Measurements from ENCODE around the gene CYSLTR2.

The CYSLTR2 gene

GRCh38 chr13:48624016-48624415, 29.7 kb upstream of the CYSLTR2 start:
- Histone ChIP-seq H2AFZ (ENCODE audit: low read depth) (no peak overlapping the region), H3K9ac (no peak overlapping the region), H3K4me2 (no peak overlapping the region), H3K4me1 (ENCODE audit: low read depth, poor library complexity, severe bottlenecking) (no peaks in the 10 kb centered on the region), H3K27ac (no peak overlapping the region), H3K79me2 (ENCODE audit: insufficient read depth, low read depth) (no peaks in the 10 kb centered on the region), H3K36me3 (ENCODE audit: insufficient read depth) (no peaks in the 10 kb centered on the region), H4K20me1 (ENCODE audit: insufficient read depth) (no peaks in the 10 kb centered on the region), H3K4me3 (IDR thresholded peaks at IDR 0.05; ENCODE audit: insufficient read depth, low read depth, low read length) (no peak overlapping the region), H3K27me3 (ENCODE audit: insufficient read depth, low read depth) (no peaks in the 10 kb centered on the region)
- TF ChIP-seq, protein P1, sequence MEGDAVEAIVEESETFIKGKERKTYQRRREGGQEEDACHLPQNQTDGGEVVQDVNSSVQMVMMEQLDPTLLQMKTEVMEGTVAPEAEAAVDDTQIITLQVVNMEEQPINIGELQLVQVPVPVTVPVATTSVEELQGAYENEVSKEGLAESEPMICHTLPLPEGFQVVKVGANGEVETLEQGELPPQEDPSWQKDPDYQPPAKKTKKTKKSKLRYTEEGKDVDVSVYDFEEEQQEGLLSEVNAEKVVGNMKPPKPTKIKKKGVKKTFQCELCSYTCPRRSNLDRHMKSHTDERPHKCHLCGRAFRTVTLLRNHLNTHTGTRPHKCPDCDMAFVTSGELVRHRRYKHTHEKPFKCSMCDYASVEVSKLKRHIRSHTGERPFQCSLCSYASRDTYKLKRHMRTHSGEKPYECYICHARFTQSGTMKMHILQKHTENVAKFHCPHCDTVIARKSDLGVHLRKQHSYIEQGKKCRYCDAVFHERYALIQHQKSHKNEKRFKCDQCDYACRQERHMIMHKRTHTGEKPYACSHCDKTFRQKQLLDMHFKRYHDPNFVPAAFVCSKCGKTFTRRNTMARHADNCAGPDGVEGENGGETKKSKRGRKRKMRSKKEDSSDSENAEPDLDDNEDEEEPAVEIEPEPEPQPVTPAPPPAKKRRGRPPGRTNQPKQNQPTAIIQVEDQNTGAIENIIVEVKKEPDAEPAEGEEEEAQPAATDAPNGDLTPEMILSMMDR (conservative IDR thresholded peaks at IDR 0.05; ENCODE audit: low read depth, low read length): no peak

DNA sequence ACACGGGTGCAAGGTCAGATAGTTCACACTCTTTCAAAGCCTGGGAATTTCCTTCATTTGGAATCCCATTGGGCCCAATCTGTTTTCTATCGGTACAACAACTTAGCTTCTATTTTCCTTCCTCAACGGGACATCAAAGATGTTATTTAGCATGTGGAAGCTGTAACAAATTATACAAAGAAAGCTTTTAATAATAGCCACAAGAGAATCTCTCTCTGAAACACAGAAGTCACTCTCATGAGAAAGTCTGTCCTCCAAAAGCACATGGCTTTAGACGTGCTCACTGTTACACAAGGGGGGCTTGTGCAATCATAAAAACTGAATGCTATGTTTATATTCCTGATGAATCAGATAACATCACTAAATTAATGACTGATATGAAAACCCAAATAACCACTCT, 28.9 kb upstream of the CYSLTR2 start:
- Histone ChIP-seq H3K4me3 (IDR thresholded peaks at IDR 0.05; ENCODE audit: insufficient read depth, low read depth, low read length) (no peak overlapping the region), H2AFZ (ENCODE audit: low read depth) (no peak overlapping the region), H3K36me3 (ENCODE audit: insufficient read depth) (no peaks in the 10 kb centered on the region), H3K27ac (no peak overlapping the region), H3K9ac (no peak overlapping the region), H3K4me1 (ENCODE audit: low read depth, poor library complexity, severe bottlenecking) (no peaks in the 10 kb centered on the region), H3K4me2 (no peak overlapping the region), H3K79me2 (ENCODE audit: insufficient read depth, low read depth) (no peaks in the 10 kb centered on the region), H3K27me3 (ENCODE audit: insufficient read depth, low read depth) (no peaks in the 10 kb centered on the region), H4K20me1 (ENCODE audit: insufficient read depth) (no peaks in the 10 kb centered on the region)
- TF ChIP-seq, protein P1 (conservative IDR thresholded peaks at IDR 0.05; ENCODE audit: low read depth, low read length): no peak

DNA sequence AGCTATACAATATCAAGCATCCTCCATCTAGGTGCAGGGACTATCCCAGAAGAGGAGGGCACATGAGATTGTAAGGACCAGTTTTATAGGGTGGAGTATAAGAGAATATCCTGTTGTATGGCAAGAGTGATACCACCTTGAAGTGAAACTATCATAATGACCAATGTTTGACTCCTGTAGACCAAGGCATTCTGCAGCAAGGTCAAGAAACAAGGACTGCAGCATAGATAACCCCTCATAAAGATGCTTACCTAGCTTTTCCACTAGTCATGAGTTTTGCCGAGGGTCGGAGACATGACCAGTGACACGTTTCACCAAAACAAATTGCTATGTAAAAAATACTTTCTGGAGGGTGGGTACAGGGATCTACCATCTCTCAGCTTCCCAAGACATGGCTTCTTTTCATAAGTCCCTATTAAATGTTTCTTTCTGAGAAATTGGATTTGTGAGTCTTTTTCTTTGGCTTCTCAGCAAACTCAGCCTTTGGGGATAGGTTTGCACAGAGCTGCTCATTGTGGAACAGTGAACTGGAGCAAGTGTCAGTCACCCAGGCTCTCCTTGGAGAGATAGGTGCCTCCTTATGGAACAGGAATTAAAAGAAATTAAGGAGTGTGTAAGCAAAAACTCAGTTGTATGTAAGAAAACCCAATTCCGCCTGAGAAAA, 28.2 kb upstream of the CYSLTR2 start:
- no peak overlapping the region for H3K4me3 ChIP-seq (IDR thresholded peaks at IDR 0.05; ENCODE audit: insufficient read depth, low read depth, low read length)
- H3K9ac ChIP-seq: no peak overlapping the region
- H2AFZ ChIP-seq (ENCODE audit: low read depth): no peak overlapping the region
- H3K27me3 ChIP-seq (ENCODE audit: insufficient read depth, low read depth): no peaks in the 10 kb centered on the region
- no peak overlapping the region for H3K4me2 ChIP-seq
- no peaks in the 10 kb centered on the region for H3K36me3 ChIP-seq (ENCODE audit: insufficient read depth)
- no peaks in the 10 kb centered on the region for H3K4me1 ChIP-seq (ENCODE audit: low read depth, poor library complexity, severe bottlenecking)
- H3K27ac ChIP-seq: no peak overlapping the region
- TF ChIP-seq, protein P1 (conservative IDR thresholded peaks at IDR 0.05; ENCODE audit: low read depth, low read length): no peak
- no peaks in the 10 kb centered on the region for H3K79me2 ChIP-seq (ENCODE audit: insufficient read depth, low read depth)
- H4K20me1 ChIP-seq (ENCODE audit: insufficient read depth): no peaks in the 10 kb centered on the region

GRCh38 chr13:48626077-48626449, 27.7 kb upstream of the CYSLTR2 start:
- TF ChIP-seq, protein P1 (conservative IDR thresholded peaks at IDR 0.05; ENCODE audit: low read depth, low read length): no peak
- H3K27me3 ChIP-seq (ENCODE audit: insufficient read depth, low read depth): no peaks in the 10 kb centered on the region
- H3K9ac ChIP-seq: no peak overlapping the region
- no peaks in the 10 kb centered on the region for H3K79me2 ChIP-seq (ENCODE audit: insufficient read depth, low read depth)
- H3K36me3 ChIP-seq (ENCODE audit: insufficient read depth): no peaks in the 10 kb centered on the region
- H2AFZ ChIP-seq (ENCODE audit: low read depth): no peak overlapping the region
- no peaks in the 10 kb centered on the region for H4K20me1 ChIP-seq (ENCODE audit: insufficient read depth)
- no peak overlapping the region for H3K27ac ChIP-seq
- no peaks in the 10 kb centered on the region for H3K4me1 ChIP-seq (ENCODE audit: low read depth, poor library complexity, severe bottlenecking)
- H3K4me3 ChIP-seq (IDR thresholded peaks at IDR 0.05; ENCODE audit: insufficient read depth, low read depth, low read length): no peak overlapping the region
- no peak overlapping the region for H3K4me2 ChIP-seq

Data from KMS-11 (cell line).